Measurements from ENCODE around the gene MLX. TPM values are rescaled to one million over a fixed set of nuclear protein-coding genes. Genes with fewer than 3 reads are reported as not detected.

MLX gene
- total and polyA plus RNA-seq, 2 of the 8 experiments (the other 6 are each of a cell fraction or from before 2014, with no cell fraction given) = 27.0 to 27.5 TPM

DNA sequence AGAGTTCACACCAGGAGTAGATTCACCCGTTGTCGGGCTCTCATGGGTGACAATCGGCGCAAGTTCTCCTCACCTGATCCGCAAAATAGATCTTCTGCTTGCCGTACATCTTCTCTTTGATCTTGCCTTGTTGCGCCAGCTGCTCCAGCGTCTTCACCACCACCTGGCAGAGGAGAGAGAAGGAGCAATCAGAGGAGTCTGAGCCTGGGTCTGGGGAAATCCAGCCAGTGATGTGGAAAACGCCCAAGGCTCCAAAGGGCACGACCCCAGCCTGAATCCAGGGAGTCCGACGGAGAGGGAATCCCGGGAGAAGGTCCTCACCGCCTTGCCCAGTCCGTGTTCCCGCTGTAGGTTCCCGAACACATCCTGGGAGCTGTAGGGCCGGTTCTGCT is 10.2 kb downstream of the MLX start:
- Histone ChIP-seq H3K4ac (replicated peaks; ENCODE audit: insufficient read length, low read depth, low read length) (no peak overlapping the region), H3K14ac (ENCODE audit: insufficient read length) (no peak overlapping the region), H3K27me3 (replicated peaks in 1 of 4; ENCODE audit: control insufficient read depth in 3 of 4, extremely low read depth in 1 of 4, insufficient read depth in 3 of 4, low read length in 3 of 4) (no peaks in the 10 kb centered on the region), H3K18ac (ENCODE audit: extremely low read depth, low read length) (peak overlapping the region; percentile 2; the same call in 1 of the 2 replicates), H2BK5ac (ENCODE audit: low read depth, low read length) (no peak overlapping the region), H3K27ac (ENCODE audit: low read depth, low read length) (peak overlapping the region; percentile 79), H3K4me1 (replicated peaks in 1 of 4; ENCODE audit: control insufficient read depth in 3 of 4, insufficient read depth in 4 of 4, low read length in 3 of 4) (no peaks in the 10 kb centered on the region), H3K79me1 (ENCODE audit: low read depth, low read length) (no peaks in the 10 kb centered on the region), H2AK5ac (ENCODE audit: low read depth, low read length) (no peak overlapping the region), H4K5ac (ENCODE audit: insufficient read length, low read depth, low read length) (peak overlapping the region; percentile 24), H2BK15ac (ENCODE audit: low read length) (no peak overlapping the region), H3K36me3 (ENCODE audit: control insufficient read depth in 2 of 4, insufficient read depth in 4 of 4, low read length in 3 of 4) (peaks cover 25 to 42% (median 32%) of the 10 kb centered on the region in 4 experiments), H3K4me3 (ENCODE audit: extremely low read depth in 1 of 4, insufficient read depth in 2 of 4, low read depth in 3 of 4, low read length in 4 of 4) (peak overlapping the region; percentile 80 to 99 (median 90)), H3K23ac (ENCODE audit: insufficient read length) (no peak overlapping the region), H4K8ac (ENCODE audit: extremely low read depth, insufficient read depth, low read length) (peak overlapping the region; percentile 96), H3K79me2 (ENCODE audit: control insufficient read depth in 1 of 2, insufficient read depth in 2 of 2, low read length in 2 of 2) (peaks cover 0 to 19% of the 10 kb centered on the region in 2 experiments; a peak in 2 of 4 replicates), H3K56ac (replicated peaks; ENCODE audit: insufficient read length, low read depth, low read length) (no peak overlapping the region), H2AFZ (ENCODE audit: low read length) (peak overlapping the region; percentile 37; the same call in 1 of the 2 replicates), H4K91ac (replicated peaks; ENCODE audit: insufficient read length, low read length) (peak overlapping the region; percentile 62), H2BK20ac (ENCODE audit: low read length) (no peak overlapping the region), H3K23me2 (ENCODE audit: low read depth, low read length) (peaks cover 9% of the 10 kb centered on the region), H2BK120ac (replicated peaks; ENCODE audit: low read depth, low read length) (no peak overlapping the region), H3K9ac (replicated peaks in 1 of 4; ENCODE audit: extremely low read depth in 1 of 4, low read depth in 3 of 4, low read length in 3 of 4) (peak overlapping the region; percentile 78 to 94 (median 88)), H4K20me1 (replicated peaks in 1 of 2; ENCODE audit: control insufficient read depth in 1 of 2, insufficient read depth in 2 of 2, low read length in 2 of 2) (peaks cover 0 to 1% of the 10 kb centered on the region in 2 experiments), H2BK12ac (ENCODE audit: low read depth, low read length) (no peak overlapping the region), H3K4me2 (ENCODE audit: insufficient read depth in 1 of 2, low read depth in 2 of 2, low read length in 2 of 2) (peak overlapping the region; percentile 77 to 87), H3K9me3 (ENCODE audit: insufficient read depth in 2 of 2, low read depth in 1 of 2, low read length in 1 of 2) (no peaks in the 10 kb centered on the region)
- ChIA-PET POLR2A (ENCODE audit: partially characterized antibody) (interaction anchor here (1.0 to 7.0 kb wide), 15 partner anchors 11 to 221 kb away, joined by 3 to 74 read pairs (median 6); partner anchors contain the start of genes CNTD1, COA3, COASY and MLX), CTCF (ENCODE audit: partially characterized antibody) (interaction anchor here (1.0 to 3.9 kb wide), 13 partner anchors 11 to 200 kb away, joined by 3 to 32 read pairs (median 11); partner anchors contain the start of genes MLX, RETREG3 and TUBG1)
- TF ChIP-seq KDM1A (IDR thresholded peaks at IDR 0.05; ENCODE audit: borderline replicate concordance, low read length) (no peak), CBX5 (IDR thresholded peaks at IDR 0.05; ENCODE audit: low read depth, low read length) (no peak), SAP30 (IDR thresholded peaks at IDR 0.05; ENCODE audit: insufficient read depth, insufficient replicate concordance, low read length) (peak; percentile 63)
- DNase-seq (ENCODE audit: low read depth in 1 of 2, low spot score in 2 of 2) = no peak
- no peak for FAIRE-seq
- 12% methylated on average over 18 of the region's 18 CpGs; no CpG with 5 or more reads in 1 of the 2 experiments for WGBS, 2 experiments (ENCODE audit: extremely low coverage in 1 of 2, insufficient coverage in 1 of 2, insufficient read length in 1 of 2, insufficient replicate concordance in 2 of 2, low coverage in 1 of 2, low lambda C conversion rate in 2 of 2, missing lambda C conversion rate in 1 of 2)
